GM12891 (cell line): ENCODE measurements around the gene TNFRSF25.

ENCODE experiments used
- PAX5 ChIP-seq: IDR thresholded peaks from 2 replicates; pipeline ENCODE4 v1.6.1; 2011; ENCODE audit warnings: low read length, moderate library complexity, mild to moderate bottlenecking; ENCODE audit not compliant: insufficient read depth, severe bottlenecking
- POLR2A ChIP-seq: IDR thresholded peaks from 2 replicates; pipeline ENCODE4 v1.6.1; 2011; ENCODE audit warnings: low read depth, low read length, control low read depth
- POLR2AphosphoS5 ChIP-seq: IDR thresholded peaks from 2 replicates; pipeline ENCODE4 v1.6.1; 2011; ENCODE audit warnings: low read depth, low read length, control low read depth
- SPI1 ChIP-seq: IDR thresholded peaks from 2 replicates; pipeline ENCODE4 v1.6.1; 2011; ENCODE audit warnings: low read depth, low read length, control low read depth
- TAF1 ChIP-seq: IDR thresholded peaks from 2 replicates; pipeline ENCODE4 v1.6.1; 2011; ENCODE audit warnings: low read depth, low read length, control low read depth

DNA sequence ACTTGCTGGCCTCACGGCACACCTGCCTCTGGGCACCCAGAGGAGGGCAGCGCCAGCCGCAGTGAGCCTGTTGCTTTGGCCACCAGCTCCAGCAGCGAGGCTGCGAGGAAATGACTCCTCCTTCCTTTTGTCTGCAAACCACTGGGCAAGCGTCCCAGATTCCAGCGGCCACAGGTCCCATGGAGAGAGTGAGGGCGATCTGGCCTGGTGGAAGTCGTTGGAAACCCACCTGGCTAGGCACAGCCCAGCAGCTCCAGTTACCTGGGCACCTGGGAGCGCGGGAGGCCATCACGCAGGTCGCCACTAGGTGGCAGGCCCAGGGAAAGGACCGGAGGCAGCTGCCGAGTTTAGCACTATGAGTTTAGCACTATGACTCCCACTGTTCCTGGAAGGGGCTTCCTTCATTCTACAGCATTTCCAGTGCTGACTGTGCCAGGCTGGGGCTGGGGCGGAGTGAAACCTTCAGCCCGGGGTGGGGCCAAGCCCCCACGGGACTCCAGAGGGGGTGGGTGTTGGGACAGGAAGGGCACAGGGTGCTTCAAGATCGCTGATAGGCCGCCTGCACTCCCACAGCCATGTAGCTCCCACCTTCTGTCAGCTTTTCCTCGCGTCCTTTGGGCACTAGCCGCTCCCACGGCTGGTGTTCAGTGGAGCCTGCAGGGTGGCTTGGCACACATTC is 42.5 kb downstream of the TNFRSF25 start:
- TF ChIP-seq TAF1, result no peak
- TF ChIP-seq POLR2AphosphoS5, result no peak
- no peak for TF ChIP-seq POLR2A
- TF ChIP-seq PAX5, result no peak
- no peak for TF ChIP-seq SPI1
